H1 (cell line): ENCODE data around the gene PLXNB2. TPM values are rescaled to one million over a fixed set of nuclear protein-coding genes. Genes with fewer than 3 reads are reported as not detected.

Source experiments
- CTCF ChIA-PET: fragments of 300-600 bp; sonication (Branson Sonifier 250); formaldehyde crosslinking; loops from one replicate; lab custom pipeline; 2021; ENCODE audit not compliant: partially characterized antibody; lab: Charles Lee
- POLR2A ChIA-PET: fragments of 300-600 bp; sonication (Branson Sonifier 250); formaldehyde crosslinking; loops from one replicate; lab custom pipeline; 2021; ENCODE audit warnings: inconsistent platforms; ENCODE audit not compliant: partially characterized antibody; lab: Charles Lee
- DNase-seq, 2 experiments: peaks; one replicate each; pipeline versions ENCODE4 v3.0.0 to v3.0.0-alpha.2; 2010 to 2022; ENCODE audit warnings: low spot score in 2 of 2, low read depth in 1 of 2, mixed read lengths in 1 of 2
- FAIRE-seq: peaks from 2 replicates; lab custom pipeline; 2011; peaks lifted over from hg19 to GRCh38; lab: Jason Lieb, UNC
- H2AFZ ChIP-seq: 2 replicates; pipeline ENCODE4 v1.8.1; 2012; ENCODE audit warnings: low read length, inconsistent platforms
- H2AK5ac ChIP-seq: 2 replicates; pipeline ENCODE4 v1.6.1; 2013; ENCODE audit warnings: low read depth, low read length
- H2BK120ac ChIP-seq: replicated peaks from 2 replicates; pipeline ENCODE3; 2013; ENCODE audit warnings: low read depth, low read length, inconsistent platforms
- H2BK12ac ChIP-seq: 2 replicates; pipeline ENCODE4 v1.6.1; 2013; ENCODE audit warnings: low read depth, low read length
- H2BK15ac ChIP-seq: 2 replicates; pipeline ENCODE4 v1.6.1; 2013; ENCODE audit warnings: low read length
- H2BK20ac ChIP-seq: 2 replicates; pipeline ENCODE4 v1.6.1; 2013; ENCODE audit warnings: low read length
- H2BK5ac ChIP-seq: 2 replicates; pipeline ENCODE4 v1.6.1; 2013; ENCODE audit warnings: low read depth, low read length
- H3K14ac ChIP-seq: 2 replicates; pipeline ENCODE4 v1.6.1; 2013; ENCODE audit warnings: inconsistent platforms; ENCODE audit not compliant: insufficient read length
- H3K18ac ChIP-seq: 2 replicates; pipeline ENCODE4 v1.6.1; 2013; ENCODE audit warnings: low read length; ENCODE audit errors: extremely low read depth
- H3K23ac ChIP-seq: 2 replicates; pipeline ENCODE4 v1.6.1; 2013; ENCODE audit warnings: inconsistent platforms; ENCODE audit not compliant: insufficient read length
- H3K23me2 ChIP-seq: 2 replicates; pipeline ENCODE4 v1.6.1; 2013; ENCODE audit warnings: low read depth, low read length
- H3K27ac ChIP-seq: 2 replicates; pipeline ENCODE4 v1.6.1; 2011; ENCODE audit warnings: low read depth, low read length, inconsistent platforms
- H3K27me3 ChIP-seq, 4 experiments: replicated peaks in 1 of 4; 1 replicate in 1 of 4; 2 replicates in 3 of 4; pipeline versions ENCODE4 v1.6.1 to v1.8.1; 2011 to 2013; ENCODE audit warnings: low read length in 3 of 4, mild to moderate bottlenecking in 3 of 4, inconsistent platforms in 2 of 4, mixed read lengths in 2 of 4, moderate library complexity in 1 of 4; ENCODE audit not compliant: control insufficient read depth in 3 of 4, insufficient read depth in 3 of 4; ENCODE audit errors: extremely low read depth in 1 of 4
- H3K36me3 ChIP-seq, 4 experiments: 2 replicates each; pipeline versions ENCODE4 v1.6.1 to v1.8.1; 2011 to 2013; ENCODE audit warnings: mild to moderate bottlenecking in 4 of 4, low read length in 3 of 4, moderate library complexity in 2 of 4, control low read depth in 1 of 4, inconsistent platforms in 1 of 4; ENCODE audit not compliant: insufficient read depth in 4 of 4, control insufficient read depth in 2 of 4
- H3K4ac ChIP-seq: replicated peaks from 2 replicates; pipeline ENCODE3; 2013; ENCODE audit warnings: low read length, low read depth, mixed read lengths, inconsistent platforms; ENCODE audit not compliant: insufficient read length
- H3K4me1 ChIP-seq, 4 experiments: replicated peaks in 1 of 4; 1 replicate in 1 of 4; 2 replicates in 3 of 4; pipeline versions ENCODE4 v1.6.1 to v1.8.1; 2011 to 2013; ENCODE audit warnings: low read length in 3 of 4, inconsistent platforms in 2 of 4, mixed read lengths in 1 of 4; ENCODE audit not compliant: insufficient read depth in 4 of 4, control insufficient read depth in 3 of 4
- H3K4me2 ChIP-seq, 2 experiments: 2 replicates each; pipeline versions ENCODE4 v1.6.1 to v1.8.1; 2011 to 2013; ENCODE audit warnings: low read depth in 2 of 2, low read length in 2 of 2, control low read depth in 1 of 2, inconsistent platforms in 1 of 2, mild to moderate bottlenecking in 1 of 2; ENCODE audit not compliant: insufficient read depth in 1 of 2
- H3K4me3 ChIP-seq, 4 experiments: fragments of 200-600, 300-600 bp in 1 of 4; sonication (generic), shearing (Covaris generic), sonication (Bioruptor Twin) in 1 of 4; 2 replicates each; pipeline versions ENCODE4 v1.5.1 to v1.8.1; 2011 to 2016; ENCODE audit warnings: low read length in 4 of 4, low read depth in 3 of 4, control low read depth in 2 of 4, inconsistent platforms in 2 of 4, mild to moderate bottlenecking in 2 of 4, mixed read lengths in 1 of 4, moderate library complexity in 1 of 4; ENCODE audit not compliant: insufficient read depth in 2 of 4; ENCODE audit errors: extremely low read depth in 1 of 4
- H3K56ac ChIP-seq: replicated peaks from 2 replicates; pipeline ENCODE3; 2013; ENCODE audit warnings: low read depth, mild to moderate bottlenecking, mixed read lengths, low read length, inconsistent platforms; ENCODE audit not compliant: insufficient read length
- H3K79me1 ChIP-seq: 2 replicates; pipeline ENCODE4 v1.6.1; 2013; ENCODE audit warnings: low read depth, low read length, control low read depth
- H3K79me2 ChIP-seq, 2 experiments: 2 replicates each; pipeline versions ENCODE4 v1.6.1 to v1.8.1; 2012 to 2013; ENCODE audit warnings: low read length in 2 of 2, mild to moderate bottlenecking in 2 of 2, inconsistent platforms in 1 of 2; ENCODE audit not compliant: insufficient read depth in 2 of 2, control insufficient read depth in 1 of 2
- H3K9ac ChIP-seq, 4 experiments: replicated peaks in 1 of 4; 1 replicate in 1 of 4; 2 replicates in 3 of 4; pipeline versions ENCODE4 v1.6.1 to v1.8.1; 2011 to 2013; ENCODE audit warnings: low read depth in 3 of 4, low read length in 3 of 4, control low read depth in 2 of 4, mild to moderate bottlenecking in 2 of 4, moderate library complexity in 2 of 4, inconsistent platforms in 1 of 4; ENCODE audit errors: extremely low read depth in 1 of 4
- H3K9me3 ChIP-seq, 2 experiments: 2 replicates each; pipeline versions ENCODE4 v1.6.1 to v1.8.1; 2012 to 2013; ENCODE audit warnings: mild to moderate bottlenecking in 2 of 2, moderate library complexity in 2 of 2, control low read depth in 1 of 2, inconsistent platforms in 1 of 2, low read depth in 1 of 2, low read length in 1 of 2, mixed read lengths in 1 of 2; ENCODE audit not compliant: insufficient read depth in 2 of 2
- H4K20me1 ChIP-seq, 2 experiments: replicated peaks in 1 of 2; 2 replicates each; pipeline versions ENCODE3 to v1.8.1; 2011 to 2013; ENCODE audit warnings: inconsistent platforms in 2 of 2, low read length in 2 of 2, mild to moderate bottlenecking in 1 of 2; ENCODE audit not compliant: insufficient read depth in 2 of 2, control insufficient read depth in 1 of 2
- H4K5ac ChIP-seq: 2 replicates; pipeline ENCODE4 v1.6.1; 2013; ENCODE audit warnings: low read length, low read depth, mixed read lengths, inconsistent platforms; ENCODE audit not compliant: insufficient read length
- H4K8ac ChIP-seq: 2 replicates; pipeline ENCODE4 v1.8.0; 2013; ENCODE audit warnings: mild to moderate bottlenecking, moderate library complexity, low read length, inconsistent platforms; ENCODE audit not compliant: insufficient read depth; ENCODE audit errors: extremely low read depth
- H4K91ac ChIP-seq: replicated peaks from 2 replicates; pipeline ENCODE3; 2013; ENCODE audit warnings: low read length, mixed read lengths, inconsistent platforms; ENCODE audit not compliant: insufficient read length
- KDM1A ChIP-seq: fragments of 200-600, 300-600 bp; sonication (generic); IDR thresholded peaks from 2 replicates; pipeline ENCODE4 v1.7.1; 2016; ENCODE audit warnings: mild to moderate bottlenecking, low read length, borderline replicate concordance
- RAD21 ChIP-seq, 2 experiments: IDR thresholded peaks in 1 of 2; conservative IDR thresholded peaks in 1 of 2; 2 replicates each; pipeline ENCODE4 v1.6.1; 2011; ENCODE audit warnings: low read depth in 2 of 2, low read length in 2 of 2, improper control_type of control experiment in 1 of 2, inconsistent platforms in 1 of 2, mild to moderate bottlenecking in 1 of 2, moderate library complexity in 1 of 2
- WGBS, 2 experiments: shearing (Covaris generic) in 1 of 2; methylation state at CpG; one replicate each; pipeline versions ENCODE4 v1.1.6 to v1.1.7; 2013 to 2015; ENCODE audit warnings: low lambda C conversion rate in 2 of 2, mixed read lengths in 2 of 2, inconsistent platforms in 1 of 2, low coverage in 1 of 2, missing lambda C conversion rate in 1 of 2; ENCODE audit not compliant: insufficient replicate concordance in 2 of 2, insufficient coverage in 1 of 2, insufficient read length in 1 of 2; ENCODE audit errors: extremely low coverage in 1 of 2, missing lambda C conversion rate in 1 of 2; 5-methylcytosine and 5-hydroxymethylcytosine counted together
- polyA plus RNA-seq, 7 experiments: library from polyadenylated mRNA; depleted of rRNA in 3 of 7; stranded (reverse) in 5 of 7; unstranded in 2 of 7; fragments of >200 nt in 5 of 7; fragments of 200-250 nt in 2 of 7; gene quantifications; 1 replicate in 5 of 7; 2 replicates in 1 of 7; 4 replicates in 1 of 7; pipeline versions ENCODE4 v1.2.1 to v1.2.3, GENCODE V29; 2011 to 2013; ENCODE audit warnings: missing spikeins in 2 of 7, mixed read lengths in 2 of 7
- total RNA-seq: library from RNA; stranded (reverse); fragmentation: NEBNext Ultra II Directional; extraction: Animal tissue kit (Norgen Biotek cat#: 25700); gene quantifications from 2 replicates; pipeline ENCODE4 v1.2.1, GENCODE V29; 2021

The PLXNB2 gene
- total and polyA plus RNA-seq, 2 of the 8 experiments (the other 6 are each of a cell fraction or from before 2014, with no cell fraction given), result 58.3 to 92.8 TPM

DNA sequence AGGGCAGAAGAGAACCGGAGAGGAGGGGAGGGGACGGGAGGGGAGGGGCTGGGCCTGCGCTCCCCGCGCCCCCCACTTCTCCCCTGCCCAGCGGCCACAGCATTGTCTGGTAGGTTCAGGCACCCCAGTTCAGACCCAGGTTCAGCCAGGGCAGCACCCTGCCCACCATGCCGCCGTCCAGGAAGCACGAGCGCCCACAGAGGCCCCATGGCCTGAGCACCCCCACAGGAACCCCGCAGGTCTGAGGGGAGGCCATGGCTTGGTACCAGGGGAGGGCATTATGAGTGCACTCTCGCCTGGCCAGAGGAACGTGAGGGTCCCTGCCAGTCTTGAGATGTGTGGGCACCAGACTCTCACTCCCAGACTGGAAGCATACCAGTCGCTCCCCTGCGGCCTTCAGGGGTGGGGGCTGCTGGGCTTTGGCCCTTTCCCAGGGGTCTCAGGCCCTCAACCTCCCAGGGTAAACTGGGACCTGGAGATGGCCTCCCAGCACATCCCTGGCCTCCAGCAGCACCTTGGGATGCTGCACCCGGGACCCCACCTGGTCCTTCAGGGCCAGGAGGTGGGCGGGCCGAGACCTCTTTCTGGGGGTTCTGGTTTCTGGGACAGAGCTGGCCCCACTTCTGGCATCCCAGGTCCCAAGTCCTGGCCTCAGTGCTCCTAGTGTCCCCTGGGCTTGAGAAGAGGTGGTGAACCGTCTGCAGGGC is 597 bp upstream of the PLXNB2 start:
- CTCF ChIA-PET, result interaction anchor here (0.7 to 2.2 kb wide), 5 partner anchors 13 to 57 kb away, joined by 3 to 6 read pairs (median 3); no protein-coding TSS in a partner anchor
- Histone ChIP-seq H3K4me3 (no peak overlapping the region; a peak in 1 of 8 replicates), H3K56ac (no peak overlapping the region)

More for the DNA sequence above, 597 bp upstream of the PLXNB2 start:
- FAIRE-seq (no peak), DNase-seq (no peak)
- H4K91ac ChIP-seq, result peak overlapping the region; percentile 89
- WGBS, 2 experiments, result 83% methylated on average over 13 of the region's 19 CpGs; no CpG with 5 or more reads in 1 of the 2 experiments
- peak overlapping the region; percentile 47 for H2BK120ac ChIP-seq
- H3K79me1 ChIP-seq, result no peaks in the 10 kb centered on the region; the same call in 1 of the 2 replicates
- H3K14ac ChIP-seq, result no peak overlapping the region
- peak overlapping the region; percentile 87 for H3K18ac ChIP-seq
- H3K27me3 ChIP-seq, result no peaks in the 10 kb centered on the region; a peak in 2 of 7 replicates
- peak overlapping the region; percentile 86; the same call in 1 of the 2 replicates for H2BK20ac ChIP-seq
- H2BK12ac ChIP-seq, result peak overlapping the region; percentile 68; the same call in 1 of the 2 replicates
- no peak overlapping the region for H3K9ac ChIP-seq
- no peak overlapping the region; the same call in 1 of the 2 replicates for H4K8ac ChIP-seq
- TF ChIP-seq RAD21 (IDR thresholded peaks at IDR 0.05 in 1 of 2, conservative IDR thresholded peaks at IDR 0.05 in 1 of 2; ENCODE audit: low read depth in 2 of 2, low read length in 2 of 2), result no peak
- TF ChIP-seq KDM1A, result peak; percentile 90; the same call in 1 of the 2 replicates
- peaks cover 0 to 8% of the 10 kb centered on the region in 2 experiments; a peak in 2 of 4 replicates for H3K79me2 ChIP-seq
- H3K4me1 ChIP-seq, result peaks cover 3 to 36% (median 20%) of the 10 kb centered on the region in 4 experiments
- H3K9me3 ChIP-seq, result no peaks in the 10 kb centered on the region; a peak in 1 of 4 replicates
- 0 out of 2 replicates have a peak overlapping the region, but pooled peaks have one; percentile 61 for H2BK15ac ChIP-seq
- H4K20me1 ChIP-seq, result peaks cover 2 to 11% of the 10 kb centered on the region in 2 experiments
- no peak overlapping the region for H2AFZ ChIP-seq
- POLR2A ChIA-PET, result interaction anchor here (0.6 to 2.2 kb wide), 5 partner anchors 14 to 187 kb away, joined by 3 to 16 read pairs (median 3); no protein-coding TSS in a partner anchor
- peak overlapping the region; percentile 51 for H4K5ac ChIP-seq
- no peaks in the 10 kb centered on the region for H3K36me3 ChIP-seq
- H3K23me2 ChIP-seq, result peaks cover 2% of the 10 kb centered on the region; the same call in 1 of the 2 replicates
- no peak overlapping the region; a peak in 1 of 4 replicates for H3K4me2 ChIP-seq
- H2BK5ac ChIP-seq, result peak overlapping the region; percentile 60; the same call in 1 of the 2 replicates
- no peak overlapping the region for H3K27ac ChIP-seq
- H3K23ac ChIP-seq, result no peak overlapping the region
- 0 out of 2 replicates have a peak overlapping the region, but pooled peaks have one; percentile 39 for H2AK5ac ChIP-seq
- peak overlapping the region; percentile 7 for H3K4ac ChIP-seq
